ENCODE results near the gene RFX4. TPM values are rescaled to one million over a fixed set of nuclear protein-coding genes. Genes with fewer than 3 reads are reported as not detected.

RFX4 gene
- total RNA-seq, 1 donor from 2014 or later = not detected

DNA sequence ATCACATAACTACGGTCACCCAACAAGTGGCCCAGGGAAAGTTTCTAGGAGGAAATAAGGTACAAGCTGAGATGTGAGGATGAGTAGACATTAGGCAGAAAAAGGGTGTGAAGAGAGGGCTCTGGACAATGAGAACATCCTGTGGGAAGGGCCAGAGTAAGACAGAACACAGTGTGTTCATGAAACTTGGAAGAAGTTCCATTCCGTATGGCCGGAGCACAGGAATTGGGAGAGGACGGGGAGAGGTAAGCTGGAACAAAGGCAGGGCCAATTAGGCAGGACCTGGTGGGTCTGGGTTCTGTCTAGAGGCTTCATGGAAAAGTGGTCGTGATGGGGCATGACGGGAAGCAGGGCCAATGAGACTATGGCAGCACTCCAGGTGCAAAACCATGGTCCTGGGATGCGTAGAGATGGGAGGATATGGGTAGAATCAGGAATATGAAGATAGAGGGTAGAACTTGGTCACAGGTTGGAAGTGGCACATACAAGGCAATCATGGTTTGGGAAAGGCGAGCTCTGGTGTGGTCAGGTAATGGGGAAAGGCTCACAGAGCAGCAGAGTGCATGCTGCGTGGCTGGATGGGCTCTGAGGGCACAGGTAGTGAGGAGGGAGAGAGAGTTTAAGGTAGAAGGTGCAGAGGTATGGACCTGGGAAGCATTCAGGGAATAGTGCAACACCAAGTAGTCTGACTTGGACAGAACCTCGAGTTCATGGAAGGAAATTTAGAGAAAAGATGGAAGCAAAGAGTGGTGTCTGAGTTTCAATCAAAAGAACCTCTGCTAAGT is 93.0 kb downstream of the RFX4 start:
- H3K9me3 Mint-ChIP-seq = no peaks in the 10 kb centered on the region
- no peak for DNase-seq (ENCODE audit: low spot score in 2 of 2, unreplicated experiment in 2 of 2)
- no peak overlapping the region for H3K27ac Mint-ChIP-seq
- H3K4me3 Mint-ChIP-seq = no peak overlapping the region
- H3K36me3 Mint-ChIP-seq = no peaks in the 10 kb centered on the region
- H3K4me1 Mint-ChIP-seq = peaks cover 2% of the 10 kb centered on the region
- peaks cover 25% of the 10 kb centered on the region for H3K27me3 Mint-ChIP-seq (ENCODE audit: low read depth)
- no peak for TF ChIP-seq CTCF (IDR thresholded peaks at IDR 0.05; ENCODE audit: unreplicated experiment)

DNA sequence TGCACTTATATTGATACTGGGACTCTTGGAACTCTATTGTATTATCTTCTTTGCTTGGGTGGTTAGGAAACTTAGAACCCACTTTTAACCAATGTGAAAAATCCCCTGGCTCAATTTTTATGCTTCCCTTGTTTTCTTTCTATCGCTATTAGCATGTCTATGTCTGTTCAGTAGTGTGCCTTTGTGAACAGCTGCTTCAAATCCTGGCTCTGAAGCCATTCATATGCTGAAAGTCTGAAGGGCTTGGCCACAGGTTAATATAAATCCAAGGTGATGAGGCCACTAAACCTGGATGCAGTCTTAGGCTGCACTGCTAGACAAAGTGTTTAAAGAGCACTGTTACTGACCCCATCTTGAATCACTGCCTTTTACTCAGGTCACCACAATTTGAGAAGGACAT is 96.8 kb downstream of the RFX4 start:
- H3K4me1 Mint-ChIP-seq = no peaks in the 10 kb centered on the region
- no peak for DNase-seq (ENCODE audit: low spot score in 2 of 2, unreplicated experiment in 2 of 2)
- no peaks in the 10 kb centered on the region for H3K9me3 Mint-ChIP-seq
- H3K27me3 Mint-ChIP-seq (ENCODE audit: low read depth) = peaks cover 7% of the 10 kb centered on the region
- no peak overlapping the region for H3K27ac Mint-ChIP-seq
- no peak for TF ChIP-seq CTCF (IDR thresholded peaks at IDR 0.05; ENCODE audit: unreplicated experiment)
- H3K36me3 Mint-ChIP-seq = no peaks in the 10 kb centered on the region
- H3K4me3 Mint-ChIP-seq = no peak overlapping the region

DNA sequence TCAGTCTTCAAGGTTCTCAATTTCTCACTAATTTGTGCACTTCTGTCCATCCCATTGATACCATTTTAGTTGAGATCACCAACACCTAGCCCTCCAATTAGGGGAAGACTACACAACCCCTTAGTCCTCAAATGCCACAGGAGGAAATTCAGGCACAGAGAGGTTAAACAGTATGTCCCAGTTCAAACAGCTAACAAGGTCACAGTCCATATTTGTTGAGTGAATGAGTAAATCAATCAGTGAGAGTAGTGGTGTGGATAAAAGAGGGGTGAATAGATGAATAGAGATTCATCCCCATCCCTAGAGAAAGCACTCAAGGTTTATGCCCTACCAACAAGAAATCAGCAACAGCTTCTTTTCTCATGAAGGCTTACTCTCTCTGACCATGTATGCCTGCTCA is 97.5 kb downstream of the RFX4 start:
- no peaks in the 10 kb centered on the region for H3K36me3 Mint-ChIP-seq
- H3K27ac Mint-ChIP-seq = no peak overlapping the region
- no peak for TF ChIP-seq CTCF (IDR thresholded peaks at IDR 0.05; ENCODE audit: unreplicated experiment)
- H3K4me1 Mint-ChIP-seq = no peaks in the 10 kb centered on the region
- H3K9me3 Mint-ChIP-seq = no peaks in the 10 kb centered on the region
- DNase-seq (ENCODE audit: low spot score in 2 of 2, unreplicated experiment in 2 of 2) = no peak
- H3K27me3 Mint-ChIP-seq (ENCODE audit: low read depth) = peaks cover 7% of the 10 kb centered on the region
- H3K4me3 Mint-ChIP-seq = no peak overlapping the region

GRCh38 chr12:106681210-106681609 is 98.4 kb downstream of the RFX4 start:
- DNase-seq (ENCODE audit: low spot score in 2 of 2, unreplicated experiment in 2 of 2) = no peak
- Mint-ChIP-seq H3K36me3 (no peaks in the 10 kb centered on the region), H3K9me3 (no peaks in the 10 kb centered on the region), H3K4me3 (no peak overlapping the region), H3K4me1 (no peaks in the 10 kb centered on the region), H3K27me3 (ENCODE audit: low read depth) (peaks cover 4% of the 10 kb centered on the region), H3K27ac (no peak overlapping the region)
- TF ChIP-seq CTCF (IDR thresholded peaks at IDR 0.05; ENCODE audit: unreplicated experiment) = no peak

GRCh38 chr12:106682594-106683234 is 99.9 kb downstream of the RFX4 start:
- Mint-ChIP-seq H3K9me3 (no peaks in the 10 kb centered on the region), H3K36me3 (no peaks in the 10 kb centered on the region), H3K4me1 (no peaks in the 10 kb centered on the region), H3K27me3 (ENCODE audit: low read depth) (no peaks in the 10 kb centered on the region), H3K27ac (no peak overlapping the region), H3K4me3 (no peak overlapping the region)
- TF ChIP-seq CTCF (IDR thresholded peaks at IDR 0.05; ENCODE audit: unreplicated experiment) = no peak
- DNase-seq (ENCODE audit: low spot score in 2 of 2, unreplicated experiment in 2 of 2) = no peak

Measured in mesothelial cell of epicardium (in vitro differentiated cells).